Fibroblast of upper back skin (primary cell): Measurements from ENCODE around the gene ATM.
"Not testable (repeated sequence)": the region's sequence is repeated elsewhere in the genome, so short reads cannot be mapped to it uniquely, and the experiment has no call there.

Source experiments
- DNase-seq: peaks from one replicate; pipeline ENCODE4 v3.0.0-alpha.2; 2013

ATM gene

DNA sequence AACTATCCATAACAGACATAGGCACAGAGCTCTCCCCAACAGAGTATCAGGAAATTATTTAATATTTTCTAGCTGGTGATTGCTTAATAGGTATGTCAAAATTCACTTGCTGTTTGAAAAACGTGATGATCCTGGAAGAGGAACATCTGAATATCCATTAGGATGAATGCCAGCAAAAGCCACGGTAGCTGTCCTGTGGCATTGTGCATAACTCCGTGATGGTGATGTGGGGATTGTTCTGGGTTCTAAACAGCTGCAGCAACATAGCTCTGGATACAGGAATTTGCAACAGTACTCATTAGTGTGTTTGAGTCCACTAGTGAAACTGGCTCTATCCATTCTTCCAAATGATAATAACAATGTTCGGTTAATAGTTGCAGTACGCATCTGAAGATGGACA, 165.7 kb downstream of the ATM start:
- no peak for DNase-seq

DNA sequence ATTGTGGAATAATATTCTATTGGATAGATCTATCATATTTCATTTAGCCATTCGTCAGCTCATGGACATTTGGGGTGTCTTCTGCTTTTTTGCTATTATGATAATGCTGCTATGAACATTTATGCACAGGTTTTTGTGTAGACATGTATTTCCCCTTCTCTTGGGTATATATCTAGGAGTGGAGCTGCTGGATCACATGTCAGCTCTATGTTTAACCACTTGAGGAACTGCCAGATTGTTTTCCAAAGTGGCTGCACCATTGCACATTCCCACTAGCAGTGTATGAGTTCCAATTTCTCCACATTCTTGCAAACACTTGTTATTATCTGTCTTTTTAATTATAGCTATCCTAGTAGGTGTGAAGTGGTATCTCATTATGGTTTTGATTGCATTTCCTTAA, 169.5 kb downstream of the ATM start:
- no peak for DNase-seq

GRCh38 chr11:108393046-108393445, 170.2 kb downstream of the ATM start:
- DNase-seq: no peak

GRCh38 chr11:108394744-108395284, 171.9 kb downstream of the ATM start:
- DNase-seq: no peak

DNA sequence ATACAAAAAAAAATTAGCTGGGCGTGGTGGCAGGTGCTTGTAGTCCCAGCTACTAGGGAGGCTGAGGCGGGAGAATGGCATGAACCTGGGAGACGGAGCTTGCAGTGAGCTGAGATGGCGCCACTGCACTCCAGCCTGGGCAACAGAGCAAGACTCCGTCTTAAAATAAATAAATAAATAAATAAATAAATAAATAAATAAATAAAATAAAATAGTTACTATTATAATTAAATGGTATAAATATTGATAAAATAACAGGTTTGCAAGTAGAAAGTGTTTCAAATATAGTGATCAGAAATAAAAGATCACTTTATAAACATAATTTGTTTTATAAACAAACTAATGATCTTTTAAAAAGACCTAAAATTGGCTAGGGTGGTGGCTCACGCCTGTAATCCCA, 173.8 kb downstream of the ATM start:
- not testable (repeated sequence) for DNase-seq

DNA sequence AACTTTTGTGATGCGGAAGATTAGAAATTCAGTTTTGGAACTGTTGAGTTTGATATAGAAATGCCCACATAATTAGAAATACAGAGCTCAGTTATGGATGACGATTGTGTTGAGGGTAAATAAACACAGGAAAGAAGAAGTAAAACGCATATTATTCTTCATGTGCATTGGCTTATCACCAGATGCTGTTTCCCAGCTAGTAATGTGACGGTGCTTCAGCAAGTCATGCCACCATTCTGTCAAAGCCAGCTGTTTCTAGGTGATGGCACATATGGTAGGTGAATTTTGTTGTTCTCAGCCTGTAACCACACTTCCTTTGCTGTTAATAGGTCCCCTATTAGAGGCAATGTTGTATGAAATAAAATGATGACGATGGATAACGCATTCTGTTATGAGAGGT, 175.6 kb downstream of the ATM start:
- no peak for DNase-seq

- no peak for DNase-seq
Observed at GRCh38 chr11:108402241-108402640, 179.4 kb downstream of the ATM start.

DNA sequence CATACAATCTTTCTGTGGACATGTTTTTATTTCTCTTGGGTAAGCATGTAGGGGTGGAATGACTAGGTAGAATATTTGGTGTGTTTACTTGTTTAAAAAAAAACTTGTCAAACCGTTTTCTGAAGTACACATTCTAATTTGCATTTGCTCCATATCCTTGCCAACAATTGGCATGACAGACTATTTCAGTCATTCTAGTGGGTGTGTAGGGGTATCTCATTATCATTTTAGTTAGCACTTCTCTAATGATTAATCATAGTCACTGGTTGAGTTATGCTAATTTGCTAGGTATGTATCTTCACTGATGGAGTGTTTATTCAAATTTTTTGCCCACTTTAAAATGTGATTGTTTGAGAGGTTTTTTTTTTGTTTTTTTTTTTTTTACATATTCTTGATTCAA, 180.2 kb downstream of the ATM start:
- no peak for DNase-seq

DNA sequence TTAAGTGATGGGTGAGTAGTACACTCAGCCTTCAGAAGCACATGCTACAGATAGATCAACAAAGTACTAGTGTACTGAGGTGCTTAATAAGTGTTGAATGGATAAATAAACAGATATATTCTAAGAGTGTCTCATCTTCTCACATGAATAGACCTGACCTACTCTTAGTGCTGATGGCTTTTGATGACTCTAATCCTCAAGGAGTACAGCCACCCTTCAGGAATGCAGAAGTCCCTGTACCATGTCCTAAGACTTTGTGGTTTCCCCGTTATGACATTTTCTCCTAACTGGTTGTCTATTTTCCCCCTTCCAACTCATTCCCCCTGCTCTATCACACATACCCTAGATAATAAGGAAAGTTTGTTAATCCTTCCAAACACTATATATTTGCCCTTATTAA, 182.8 kb downstream of the ATM start:
- DNase-seq: no peak

GRCh38 chr11:108414958-108415357, 192.1 kb downstream of the ATM start:
- DNase-seq: no peak

- peak; percentile 16 for DNase-seq
Observed at GRCh38 chr11:108417551-108417950, 194.7 kb downstream of the ATM start.
